Thyroid gland (tissue), 4 donors: Measurements from ENCODE around the gene GDPD5. TPM values are rescaled to one million over a fixed set of nuclear protein-coding genes. Genes with fewer than 3 reads are reported as not detected.

Experiments
- DNase-seq, 2 donors: peaks; one replicate each; pipeline ENCODE4 v3.0.0-alpha.2; 2019
- H3K27ac ChIP-seq, 3 donors: fragments of 200-600 bp; sonication (generic); 1 replicate in 2 of 3; 2 replicates in 1 of 3; pipeline ENCODE4 v1.5.1; 2016 to 2019; ENCODE audit warnings: mild to moderate bottlenecking in 1 of 3, moderate library complexity in 1 of 3
- H3K27me3 ChIP-seq: fragments of 200-600 bp; sonication (generic); one replicate; pipeline ENCODE4 v1.5.1; 2019
- H3K36me3 ChIP-seq, 2 donors: fragments of 200-600 bp; sonication (generic); one replicate each; pipeline ENCODE4 v1.5.1; 2016 to 2019
- H3K4me1 ChIP-seq, 2 donors: fragments of 200-600 bp; sonication (generic); one replicate each; pipeline ENCODE4 v1.5.1; 2017 to 2019
- H3K4me3 ChIP-seq, 3 donors: fragments of 200-600 bp; sonication (generic); replicated peaks in 1 of 3; 1 replicate in 2 of 3; 2 replicates in 1 of 3; pipeline ENCODE4 v1.5.1; 2016; ENCODE audit warnings: mild to moderate bottlenecking in 1 of 3
- H3K9me3 ChIP-seq: fragments of 200-600 bp; sonication (generic); one replicate; pipeline ENCODE4 v1.5.1; 2017
- CTCF ChIP-seq, 6 experiments: fragments of 200-600 bp in 3 of 6; fragments of 450-650 bp in 3 of 6; sonication (generic) in 3 of 6; IDR thresholded peaks; one replicate each; pipeline ENCODE4 v1.5.1; 2016 to 2019; ENCODE audit warnings: antibody characterized with exemption in 6 of 6, mild to moderate bottlenecking in 2 of 6, inconsistent platforms in 1 of 6, moderate library complexity in 1 of 6
- POLR2A ChIP-seq, 2 donors: fragments of 450-650 bp; IDR thresholded peaks; one replicate each; pipeline ENCODE4 v1.6.1; 2017; ENCODE audit warnings: antibody characterized with exemption in 2 of 2, mild to moderate bottlenecking in 2 of 2, moderate library complexity in 1 of 2
- WGBS, 2 donors: methylation state at CpG; one replicate each; pipeline ENCODE4 v1.1.5; 2017; 5-methylcytosine and 5-hydroxymethylcytosine counted together
- intact Hi-C: fragments of 100-400 bp; cut with DNase I; formaldehyde crosslinking; loops from one replicate; pipeline ENCODE4 v1.15.1; 2023
- total RNA-seq, 4 donors: library from RNA; depleted of rRNA; stranded (reverse); fragments of >200 nt; gene quantifications; one replicate each; pipeline ENCODE4 v1.2.3, GENCODE V29; 2016

GDPD5 gene
- total RNA-seq, 4 donors from 2014 or later: 5.6 to 6.4 (median 6.1) TPM

DNA sequence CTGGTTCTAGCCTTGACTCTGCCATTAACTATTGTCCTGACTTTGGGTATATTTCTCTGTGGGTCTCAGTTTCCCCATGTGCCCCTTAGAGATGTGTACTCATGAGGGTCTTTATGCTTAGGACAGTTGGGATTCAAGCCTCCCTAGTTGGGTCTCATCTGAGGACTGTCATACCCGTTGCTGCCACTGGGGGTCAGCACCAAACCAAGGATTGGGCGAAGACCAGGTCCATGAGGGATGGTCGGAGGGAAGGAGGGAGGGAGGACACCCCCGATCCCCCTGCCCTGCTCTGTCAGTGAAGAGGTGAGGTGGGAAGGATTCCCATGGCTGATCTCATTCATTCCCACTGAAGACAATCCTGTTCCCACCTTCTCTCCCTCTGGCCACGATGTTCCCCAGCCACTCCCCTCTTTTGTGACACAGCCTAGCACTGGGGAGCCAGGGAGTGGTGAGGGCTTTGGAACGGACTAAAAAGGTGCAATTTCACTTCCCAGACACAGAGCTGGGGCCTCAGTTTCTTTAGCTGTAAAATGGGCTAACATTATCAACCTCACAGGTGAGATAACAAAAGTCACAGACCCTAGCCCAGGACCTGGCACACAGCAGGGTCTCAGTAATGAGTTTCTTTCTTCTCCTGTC is 80.3 kb downstream of the GDPD5 start:
- intact Hi-C loops: loop anchor here (2.0 kb wide), 1 partner anchor 85 kb away; no protein-coding TSS in a partner anchor
- H3K36me3 ChIP-seq: no peaks in the 10 kb centered on the region
- TF ChIP-seq CTCF (IDR thresholded peaks at IDR 0.05) (peak; percentile 84 to 98 (median 97)), POLR2A (IDR thresholded peaks at IDR 0.05) (no peak)

DNA sequence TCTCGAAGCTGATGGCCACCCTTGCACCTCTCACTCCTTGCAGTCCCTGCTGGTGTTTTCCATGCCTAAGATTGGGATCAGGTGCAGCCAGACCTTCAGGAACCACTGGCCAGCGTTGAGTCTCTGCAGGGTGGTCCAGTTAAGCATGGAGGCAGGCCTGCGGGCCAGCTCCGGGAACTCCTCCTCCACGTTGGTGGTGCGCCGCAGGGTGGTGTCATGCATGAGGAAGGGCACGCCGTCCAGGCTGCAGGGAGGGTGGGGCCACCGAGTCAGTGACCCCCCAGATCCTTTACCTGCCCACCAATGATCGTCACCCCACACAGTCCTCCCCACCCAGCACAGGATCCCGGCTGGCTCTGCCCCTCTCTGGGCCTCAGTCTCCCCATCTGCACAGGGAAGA is 82.7 kb downstream of the GDPD5 start:
- 78 to 83% methylated on average over 3 to 10 of the region's 12 CpGs for WGBS, 2 donors
- H3K36me3 ChIP-seq: no peaks in the 10 kb centered on the region
- intact Hi-C loops: no loop called here

More for the DNA sequence above, 80.3 kb downstream of the GDPD5 start:
- H3K4me1 ChIP-seq: no peaks in the 10 kb centered on the region
- H3K27me3 ChIP-seq: no peaks in the 10 kb centered on the region
- DNase-seq: peak; percentile 69 to 71
- no peak overlapping the region for H3K27ac ChIP-seq
- H3K4me3 ChIP-seq: no peak overlapping the region
- H3K9me3 ChIP-seq: no peaks in the 10 kb centered on the region
- 14 to 16% methylated on average over 6 of the region's 6 CpGs for WGBS, 2 donors

GRCh38 chr11:75442161-75442885 is 83.4 kb downstream of the GDPD5 start:
- H3K27ac ChIP-seq: no peak overlapping the region
- no peaks in the 10 kb centered on the region for H3K4me1 ChIP-seq
- WGBS, 2 donors: 70 to 71% methylated on average over 2 to 9 of the region's 15 CpGs
- H3K9me3 ChIP-seq: no peaks in the 10 kb centered on the region
- no peak overlapping the region for H3K4me3 ChIP-seq
- DNase-seq: no peak
- no peaks in the 10 kb centered on the region for H3K36me3 ChIP-seq
- no peak for TF ChIP-seq CTCF (IDR thresholded peaks at IDR 0.05)
- no peak for TF ChIP-seq POLR2A (IDR thresholded peaks at IDR 0.05)
- no peaks in the 10 kb centered on the region for H3K27me3 ChIP-seq
- intact Hi-C loops: no loop called here

More for the DNA sequence above, 82.7 kb downstream of the GDPD5 start:
- Histone ChIP-seq H3K4me3 (no peak overlapping the region), H3K4me1 (no peaks in the 10 kb centered on the region), H3K27me3 (no peaks in the 10 kb centered on the region), H3K27ac (no peak overlapping the region), H3K9me3 (no peaks in the 10 kb centered on the region)
- no peak for TF ChIP-seq CTCF (IDR thresholded peaks at IDR 0.05)
- TF ChIP-seq POLR2A (IDR thresholded peaks at IDR 0.05): no peak
- no peak for DNase-seq

DNA sequence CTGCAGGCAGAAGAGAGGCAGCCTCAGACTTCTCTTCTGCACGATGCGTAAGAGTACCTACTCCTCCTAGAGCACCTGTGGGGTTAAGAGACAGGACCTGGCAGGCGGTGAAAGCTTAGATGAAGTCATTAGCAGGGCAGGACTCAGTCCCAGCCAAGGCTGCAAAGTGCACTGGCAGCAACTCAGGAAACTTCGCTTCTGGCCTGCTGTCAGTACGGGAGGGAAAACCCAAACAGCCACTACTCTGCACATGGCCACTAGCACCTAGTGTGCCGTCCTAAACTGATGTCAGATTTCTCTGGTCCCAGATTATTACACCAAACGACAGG is 84.0 kb downstream of the GDPD5 start:
- Histone ChIP-seq H3K9me3 (no peaks in the 10 kb centered on the region), H3K27me3 (no peaks in the 10 kb centered on the region), H3K4me1 (no peaks in the 10 kb centered on the region), H3K36me3 (no peaks in the 10 kb centered on the region), H3K4me3 (no peak overlapping the region), H3K27ac (no peak overlapping the region)
- WGBS, 2 donors: 46 to 74% methylated on average over 5 to 7 of the region's 7 CpGs
- intact Hi-C loops: no loop called here
- no peak for DNase-seq
- TF ChIP-seq CTCF (IDR thresholded peaks at IDR 0.05) (no peak), POLR2A (IDR thresholded peaks at IDR 0.05) (no peak)
